Epidermal melanocyte (primary cell): ENCODE measurements around the gene KLK5.
"Not testable (repeated sequence)": the region's sequence is repeated elsewhere in the genome, so short reads cannot be mapped to it uniquely, and the experiment has no call there.

Experiments used
- DNase-seq: peaks from one replicate; pipeline ENCODE4 v3.0.0; 2011; ENCODE audit warnings: low spot score; ENCODE audit not compliant: insufficient read length

The KLK5 gene, protein sequence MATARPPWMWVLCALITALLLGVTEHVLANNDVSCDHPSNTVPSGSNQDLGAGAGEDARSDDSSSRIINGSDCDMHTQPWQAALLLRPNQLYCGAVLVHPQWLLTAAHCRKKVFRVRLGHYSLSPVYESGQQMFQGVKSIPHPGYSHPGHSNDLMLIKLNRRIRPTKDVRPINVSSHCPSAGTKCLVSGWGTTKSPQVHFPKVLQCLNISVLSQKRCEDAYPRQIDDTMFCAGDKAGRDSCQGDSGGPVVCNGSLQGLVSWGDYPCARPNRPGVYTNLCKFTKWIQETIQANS

DNA sequence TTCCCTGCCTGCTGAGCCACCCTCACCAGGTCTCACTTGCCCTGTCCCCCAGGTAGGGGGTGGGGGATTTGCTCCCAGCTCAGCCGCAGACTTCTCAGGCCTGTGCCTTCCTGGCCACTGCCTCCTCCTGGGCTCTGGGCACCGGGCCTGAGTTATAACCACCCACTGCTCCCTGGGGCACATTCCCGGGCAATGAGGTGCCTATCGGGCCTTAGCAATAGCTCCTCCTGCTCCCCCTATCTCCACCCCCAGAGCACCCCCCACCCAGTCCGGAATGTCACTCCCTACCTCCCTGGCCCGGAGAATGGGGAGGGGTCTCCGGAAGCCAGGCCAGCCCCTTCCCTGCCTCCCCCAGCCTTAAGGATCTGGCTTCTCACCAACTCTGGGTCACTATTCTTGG, at the start of gene KLK5:
TSS of gene KLK5 (minus strand) at position 129 of the 400 bp plus-strand sequence. CDS start 381 bp downstream, outside the sequence.
- DNase-seq, result no peak

GRCh38 chr19:51002089-51002532, 49.3 kb upstream of the KLK5 start:
- DNase-seq, result no peak

- no peak for DNase-seq
Observed at GRCh38 chr19:51001515-51001914, 48.7 kb upstream of the KLK5 start, which contains the start of gene KLK8. TSS of gene KLK8 (minus strand) at chr19:51001604. CDS start at chr19:51001167, 437 bp downstream.

- no peak for DNase-seq
Observed at GRCh38 chr19:51000981-51001380, 48.1 kb upstream of the KLK5 start.

DNA sequence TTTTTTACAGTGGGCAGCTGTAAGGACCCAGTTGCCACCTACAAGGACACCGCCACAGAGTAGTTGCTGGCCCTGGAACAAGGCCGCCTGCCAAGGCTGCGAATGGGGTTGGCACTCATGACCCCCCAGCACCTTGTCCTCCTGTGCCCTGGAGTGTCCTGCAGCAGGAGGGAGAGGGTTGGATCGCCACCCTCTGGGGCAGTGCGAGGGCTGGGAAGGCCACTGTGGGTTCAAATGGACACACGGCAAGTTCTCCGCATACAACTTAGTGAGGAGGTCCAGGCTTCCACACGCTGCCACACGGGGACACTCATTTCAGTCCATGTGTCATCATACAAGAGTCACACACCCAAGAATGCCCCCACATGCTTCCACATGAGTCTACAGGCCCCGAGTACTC, 47.6 kb upstream of the KLK5 start:
- DNase-seq, result no peak

DNA sequence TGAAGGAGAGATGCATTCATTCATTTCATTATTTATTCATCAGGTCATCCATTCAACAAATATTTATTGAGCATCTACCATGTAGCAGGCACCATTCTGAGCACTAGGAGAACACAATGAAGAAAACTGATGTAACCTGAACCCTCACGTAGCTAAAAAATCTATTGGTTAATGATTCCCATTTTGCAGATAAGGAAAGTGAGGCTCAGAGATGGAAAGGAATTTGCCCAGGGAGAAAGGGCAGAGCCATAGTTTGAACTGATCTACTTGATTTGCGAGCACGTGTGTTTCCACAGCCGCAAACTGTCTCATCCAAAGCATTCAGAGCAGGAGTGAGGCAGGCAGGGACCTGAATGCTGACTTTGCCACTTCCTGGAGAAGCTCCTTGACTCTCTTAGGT, 45.8 kb upstream of the KLK5 start:
- DNase-seq, result no peak

DNA sequence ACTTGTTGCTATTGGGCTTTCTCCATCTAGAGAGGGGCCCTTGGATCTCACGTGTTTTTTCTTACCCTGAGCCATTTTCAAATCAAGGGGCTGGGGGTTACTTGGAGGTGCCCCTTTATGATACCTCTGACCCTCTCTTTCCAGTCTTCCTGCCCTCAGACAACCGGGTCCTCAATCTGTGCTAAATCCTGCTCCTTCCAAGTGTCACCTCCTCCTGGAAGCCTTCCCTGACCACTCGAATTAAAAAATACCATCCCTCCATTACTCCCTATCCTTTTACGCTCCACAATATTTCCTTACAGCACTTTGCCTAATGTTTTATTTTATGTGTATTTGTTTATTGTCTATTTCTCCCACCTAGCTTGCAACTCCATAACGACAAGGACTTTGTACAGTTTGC, 45.2 kb upstream of the KLK5 start:
- DNase-seq, result no peak

- DNase-seq, result no peak
Observed at GRCh38 chr19:50994129-50994528, 41.3 kb upstream of the KLK5 start.

DNA sequence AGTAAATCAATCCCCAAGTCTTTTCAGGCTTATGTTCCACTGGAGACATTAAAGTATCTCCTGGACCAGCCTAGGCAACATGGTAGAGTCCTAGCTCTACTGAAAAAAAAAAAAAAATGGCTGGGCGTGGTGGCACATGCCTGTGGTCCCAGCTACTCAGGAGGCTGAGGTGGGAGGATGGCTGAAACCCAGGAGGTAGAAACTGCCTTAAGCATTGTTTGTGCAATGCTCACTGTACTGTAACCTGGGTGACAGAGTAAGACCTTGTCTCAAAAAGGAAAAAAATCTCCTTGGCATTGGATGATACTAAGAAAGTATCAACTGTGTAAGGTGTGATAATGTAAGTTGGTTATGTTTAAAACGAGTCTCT, 39.8 kb upstream of the KLK5 start:
- DNase-seq, result no peak

GRCh38 chr19:50984416-50984815, 31.6 kb upstream of the KLK5 start:
- not testable (repeated sequence) for DNase-seq

DNA sequence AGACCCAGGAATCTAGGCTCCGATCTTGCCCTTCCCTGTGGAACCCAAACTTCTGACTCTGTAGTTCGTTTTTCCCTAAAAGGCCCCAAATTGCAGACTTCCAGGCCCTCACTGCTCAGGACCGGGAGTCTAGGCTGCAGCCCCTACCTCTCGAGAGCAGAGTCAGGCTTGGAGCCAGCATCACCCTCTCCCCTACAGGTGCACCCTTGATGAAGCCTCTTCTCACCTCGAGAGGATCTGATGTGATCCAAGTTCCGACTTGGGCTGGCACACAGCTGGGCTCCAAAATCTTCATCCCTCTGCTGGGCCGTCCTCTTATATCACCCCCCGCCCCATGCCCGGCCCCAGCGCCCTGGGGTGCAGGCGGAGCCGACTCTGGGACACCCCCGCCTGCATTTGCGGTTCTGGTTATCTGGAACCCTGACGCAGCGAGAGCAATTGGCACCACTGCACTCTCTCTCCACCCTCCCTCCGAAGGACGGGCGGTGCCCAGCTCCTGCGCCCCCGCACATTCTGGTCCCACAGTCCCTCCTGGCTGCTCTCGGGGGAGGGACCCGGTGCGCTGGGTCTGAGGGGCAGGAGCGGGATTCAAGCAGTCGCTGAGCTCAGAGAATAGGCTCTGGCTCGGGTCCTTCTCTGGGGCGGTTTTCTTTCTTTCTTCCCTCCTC, 30.9 kb upstream of the KLK5 start, which contains the start of gene KLK7:
TSS of gene KLK7 (minus strand) at position 293 of the 668 bp plus-strand sequence. CDS start 1,518 bp downstream, outside the sequence.
- DNase-seq, result no peak

DNA sequence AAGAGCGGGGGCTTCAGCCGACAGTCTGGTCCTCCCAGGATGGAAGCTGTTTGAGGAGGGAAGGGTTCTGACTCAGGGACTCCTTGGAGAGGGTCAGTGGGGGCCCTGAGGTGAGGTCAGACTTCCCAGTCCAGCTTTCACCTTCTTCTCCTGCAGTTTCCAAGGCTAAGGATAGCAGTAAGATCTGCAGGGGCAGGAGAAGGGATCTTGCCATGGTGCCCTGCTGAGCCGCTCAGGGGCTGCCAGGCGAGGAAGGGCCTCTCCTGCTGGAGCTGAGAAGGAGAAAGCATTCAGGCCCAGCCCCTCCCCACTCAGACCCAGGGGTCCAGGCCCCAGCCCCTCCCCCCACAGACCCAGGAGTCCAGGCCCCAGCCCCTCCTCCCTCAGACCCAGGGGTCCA, 29.3 kb upstream of the KLK5 start:
- DNase-seq, result no peak

- no peak for DNase-seq
Observed at GRCh38 chr19:50981587-50982146, 28.8 kb upstream of the KLK5 start.

DNA sequence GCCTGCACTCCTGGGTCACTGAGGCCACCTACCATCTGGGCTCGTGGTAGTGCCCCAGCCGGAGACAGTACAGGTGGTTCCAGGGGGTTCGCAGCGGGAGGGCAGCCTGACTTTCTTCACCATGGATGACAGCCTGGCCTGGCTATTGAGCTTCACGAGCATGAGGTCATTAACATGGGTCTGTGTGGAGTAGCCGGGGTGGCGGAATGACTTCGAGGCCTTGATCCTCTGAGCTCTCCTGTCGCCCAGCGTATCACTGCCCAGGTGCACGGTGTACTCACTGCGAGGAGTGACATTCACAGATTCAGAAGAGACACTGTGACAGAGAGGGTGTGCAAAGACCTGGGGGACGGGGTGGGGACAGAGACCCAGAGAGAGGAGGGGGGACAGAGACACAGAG, 27.4 kb upstream of the KLK5 start:
- DNase-seq, result no peak

GRCh38 chr19:50979758-50980157, 26.9 kb upstream of the KLK5 start:
- DNase-seq, result no peak

- DNase-seq, result no peak
Observed at GRCh38 chr19:50978772-50979390, 26.0 kb upstream of the KLK5 start.

DNA sequence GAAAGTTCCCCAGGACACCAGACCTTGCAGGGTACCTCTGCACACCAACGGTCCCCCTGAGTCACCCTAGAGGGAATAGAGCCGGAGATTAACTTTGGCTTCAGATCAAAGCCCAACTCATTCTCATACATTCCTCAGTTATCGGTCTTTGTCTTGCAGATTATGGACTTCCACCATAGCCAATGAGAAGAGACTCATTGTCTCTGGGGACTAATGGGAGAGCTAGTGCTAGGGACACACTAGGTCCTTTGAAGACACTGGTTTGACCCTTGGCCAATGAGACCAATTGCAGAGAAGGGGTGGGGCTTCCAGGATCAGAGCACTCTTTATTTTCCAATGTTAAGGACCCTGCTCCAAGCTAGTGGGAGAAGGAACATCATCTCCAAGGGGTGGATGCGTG, 24.8 kb upstream of the KLK5 start:
- DNase-seq, result no peak

DNA sequence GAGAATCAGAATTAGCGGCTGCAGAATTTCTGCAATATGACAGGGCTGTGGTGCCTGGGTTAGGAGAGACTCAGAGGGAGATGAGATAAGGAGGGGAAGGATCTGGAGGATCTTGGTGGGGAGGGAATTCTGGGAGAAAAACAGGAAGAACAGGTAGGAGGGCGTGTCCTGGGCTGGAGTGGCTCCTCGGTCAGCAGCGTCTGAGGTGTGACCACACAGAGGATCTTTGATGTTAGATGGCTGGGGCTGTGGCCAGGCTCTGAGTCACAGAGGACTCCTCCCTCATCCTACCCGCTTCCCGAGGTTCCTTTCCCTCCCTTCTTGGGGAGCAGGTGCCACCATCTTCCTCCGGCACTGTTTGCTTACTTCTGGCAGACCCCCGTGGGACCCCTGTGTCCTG, 22.9 kb upstream of the KLK5 start:
- DNase-seq, result no peak

DNA sequence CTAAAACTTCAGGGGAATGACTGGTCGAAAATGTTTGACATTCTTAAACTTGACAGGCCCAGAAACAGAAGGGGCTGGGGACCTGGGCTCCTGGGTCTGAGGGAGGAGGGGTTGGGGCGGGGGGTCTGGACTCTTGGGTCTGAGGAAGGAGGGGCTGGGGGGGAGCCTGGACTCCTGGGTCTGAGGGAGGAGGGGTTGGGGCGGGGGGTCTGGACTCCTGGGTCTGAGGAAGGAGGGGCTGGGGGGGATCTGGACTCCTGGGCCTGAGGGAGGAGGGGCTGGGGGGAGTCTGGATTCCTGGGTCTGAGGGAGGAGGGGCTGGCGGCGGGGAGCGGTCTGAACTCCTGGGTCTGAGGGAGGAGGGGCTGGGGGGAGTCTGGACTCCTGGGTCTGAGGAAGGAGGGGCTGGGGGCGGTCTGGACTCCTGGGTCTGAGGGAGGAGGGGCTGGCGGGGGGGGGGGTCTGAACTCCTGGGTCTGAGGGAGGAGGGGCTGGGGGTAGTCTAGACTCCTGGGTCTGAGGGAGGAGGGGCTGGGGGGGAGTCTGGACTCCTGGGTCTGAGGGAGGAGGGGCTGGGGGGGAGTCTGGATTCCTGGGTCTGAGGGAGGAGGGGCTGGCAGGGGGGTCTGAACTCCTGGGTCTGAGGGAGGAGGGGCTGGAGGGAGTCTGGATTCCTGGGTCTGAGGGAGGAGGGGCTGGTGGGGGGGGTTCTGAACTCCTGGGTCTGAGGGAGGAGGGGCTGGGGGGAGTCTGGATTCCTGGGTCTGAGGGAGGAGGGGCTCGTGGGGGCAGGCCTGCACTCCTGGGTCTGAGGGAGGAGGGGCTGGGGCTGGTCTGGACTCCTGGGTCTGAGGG, 22.1 kb upstream of the KLK5 start:
- DNase-seq, result no peak

DNA sequence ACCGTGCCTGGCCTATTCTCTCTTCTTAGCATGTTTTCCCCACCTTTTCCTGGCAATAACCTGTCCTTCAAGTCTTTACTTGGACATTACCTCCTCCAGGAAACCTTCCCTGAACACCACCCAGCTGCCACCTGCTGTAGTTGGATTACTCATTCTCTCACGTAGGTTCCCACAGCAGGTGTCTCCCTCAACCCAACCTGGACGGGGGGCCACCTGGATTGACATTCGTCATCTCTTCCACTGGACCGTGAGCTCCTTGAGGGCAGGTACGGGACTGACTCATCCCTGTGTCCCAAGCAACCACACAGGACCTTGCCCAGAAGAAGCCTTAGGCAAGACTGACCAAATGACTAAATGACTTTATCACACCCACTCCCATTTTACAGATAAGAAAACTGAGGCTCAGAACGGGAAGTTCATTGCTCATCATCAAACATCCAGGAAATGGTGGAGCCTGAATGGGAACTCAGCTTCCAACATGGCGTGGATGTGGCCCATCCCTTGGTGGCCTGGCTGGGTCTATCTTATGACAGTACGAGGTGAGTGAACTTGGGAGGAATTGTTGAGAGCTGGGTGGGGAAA, 20.0 kb upstream of the KLK5 start:
- DNase-seq, result no peak

- DNase-seq, result not testable (repeated sequence)
Observed at GRCh38 chr19:50969810-50970209, 17.0 kb upstream of the KLK5 start.
